Endometrium (tissue), 2 donors: Measurements from ENCODE around the gene HNRNPL.

Experiments used
- FAIRE-seq: peaks from 2 replicates; lab custom pipeline; 2012; peaks lifted over from hg19 to GRCh38; lab: Jason Lieb, UNC
- donor health status: control.
- donor health status: control.

The HNRNPL gene

GRCh38 chr19:38845374-38846024 is 4.3 kb downstream of the HNRNPL start:
- no peak for FAIRE-seq

GRCh38 chr19:38844093-38844686 is 5.6 kb downstream of the HNRNPL start:
- FAIRE-seq = no peak

- FAIRE-seq = no peak
These were observed 6.5 kb downstream of the HNRNPL start for GRCh38 chr19:38843175-38843758.

- no peak for FAIRE-seq
These were observed 7.2 kb downstream of the HNRNPL start for GRCh38 chr19:38842439-38843174.

- no peak for FAIRE-seq
These were observed 7.9 kb downstream of the HNRNPL start for GRCh38 chr19:38841787-38842438.

GRCh38 chr19:38841180-38841766 is 8.5 kb downstream of the HNRNPL start:
- no peak for FAIRE-seq

- no peak for FAIRE-seq
These were observed 9.2 kb downstream of the HNRNPL start for GRCh38 chr19:38840583-38840968.

- no peak for FAIRE-seq
These were observed 9.8 kb downstream of the HNRNPL start for GRCh38 chr19:38839816-38840582.

GRCh38 chr19:38838986-38839761 is 10.6 kb downstream of the HNRNPL start:
- FAIRE-seq = no peak

GRCh38 chr19:38838208-38838985 is 11.4 kb downstream of the HNRNPL start:
- no peak for FAIRE-seq

- no peak for FAIRE-seq
These were observed 12.1 kb downstream of the HNRNPL start for GRCh38 chr19:38837656-38838121.

- FAIRE-seq = no peak
These were observed 12.7 kb downstream of the HNRNPL start for GRCh38 chr19:38836983-38837626.

- no peak for FAIRE-seq
These were observed 13.4 kb downstream of the HNRNPL start for GRCh38 chr19:38836159-38836982.

- no peak for FAIRE-seq
These were observed 15.2 kb downstream of the HNRNPL start for GRCh38 chr19:38834590-38834989.

GRCh38 chr19:38834104-38834490 is 15.7 kb downstream of the HNRNPL start:
- FAIRE-seq = no peak

- no peak for FAIRE-seq
These were observed 16.7 kb downstream of the HNRNPL start for GRCh38 chr19:38833092-38833425.

- no peak for FAIRE-seq
These were observed 18.6 kb downstream of the HNRNPL start for GRCh38 chr19:38831142-38831605.

- FAIRE-seq = no peak
These were observed 19.6 kb downstream of the HNRNPL start for GRCh38 chr19:38830039-38830733.
